ENCODE results near the gene CCNJL. TPM values are rescaled to one million over a fixed set of nuclear protein-coding genes. Genes with fewer than 3 reads are reported as not detected.
"Not testable (repeated sequence)": the region's sequence is repeated elsewhere in the genome, so short reads cannot be mapped to it uniquely, and the experiment has no call there.

Gene CCNJL
- total RNA-seq, 2 experiments from 2014 or later: not detected

DNA sequence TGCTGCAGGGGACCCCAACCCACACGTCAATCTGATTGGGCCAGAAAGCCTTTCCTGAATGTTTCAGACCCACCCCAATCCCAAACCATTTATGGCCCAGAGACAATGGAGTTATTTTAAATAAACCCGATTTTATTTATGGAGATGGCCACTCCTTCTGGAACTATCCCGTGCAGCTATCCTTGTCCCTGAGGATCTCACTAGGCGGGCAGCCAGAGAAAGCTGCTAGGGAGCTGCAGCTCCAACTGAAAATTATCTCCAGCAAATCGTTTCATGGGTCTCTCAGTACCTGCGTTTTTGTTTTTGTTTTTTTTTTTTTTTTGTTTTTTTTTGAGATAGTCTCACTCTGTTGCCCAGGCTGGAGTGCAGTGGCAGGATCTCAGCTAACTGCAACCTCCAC lies 35.1 kb upstream of the CCNJL start:
- DNase-seq (ENCODE audit: low spot score): no peak

DNA sequence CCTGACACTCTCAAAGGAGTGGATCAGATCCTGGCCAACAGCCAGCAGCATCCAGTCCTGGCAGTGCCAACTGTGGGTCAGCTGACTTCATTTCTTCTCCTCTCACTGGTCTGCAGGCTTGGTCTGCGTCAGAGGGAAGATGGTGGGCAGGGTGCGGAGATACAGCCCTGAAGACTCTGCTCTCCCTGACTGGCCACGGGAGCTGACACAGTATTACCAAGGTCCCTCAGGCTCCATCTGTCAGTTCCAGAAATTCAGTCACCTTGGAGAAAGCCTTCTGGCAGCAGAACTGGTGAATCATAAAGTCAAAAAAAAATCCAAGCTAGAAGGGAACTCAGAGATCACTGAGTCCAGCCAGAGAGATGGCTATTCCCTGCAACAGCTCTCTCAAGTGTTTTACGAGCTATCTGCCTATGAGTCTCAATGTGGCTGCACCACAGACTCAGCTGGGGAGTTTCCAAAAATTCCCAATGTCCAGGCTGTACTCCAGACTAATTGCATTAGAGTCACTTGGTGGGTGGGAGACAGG lies 30.1 kb upstream of the CCNJL start:
- H3K36me3 ChIP-seq (ENCODE audit: insufficient read depth, low read length): no peaks in the 10 kb centered on the region
- CTCF ChIA-PET (ENCODE audit: unreplicated experiment): no interaction called here
- POLR2A ChIA-PET: interaction anchor here (0.9 kb wide), 1 partner anchor 65 kb away, joined by 4 read pairs; no protein-coding TSS in a partner anchor
- intact Hi-C loops (cut with micrococcal nuclease; ENCODE audit: unreplicated experiment): no loop called here
- no peak for TF ChIP-seq CTCF (conservative IDR thresholded peaks at IDR 0.05; ENCODE audit: low read length)
- no peak for TF ChIP-seq EZH2phosphoT487 (IDR thresholded peaks at IDR 0.05; ENCODE audit: borderline replicate concordance, low read depth, low read length)
- no peak overlapping the region for H2AFZ ChIP-seq (ENCODE audit: low read length)
- no peaks in the 10 kb centered on the region for H4K20me1 ChIP-seq (ENCODE audit: insufficient read depth, low read length)
- H3K9me3 ChIP-seq (ENCODE audit: low read length): no peaks in the 10 kb centered on the region
- no peaks in the 10 kb centered on the region for H3K79me2 ChIP-seq (ENCODE audit: insufficient read depth, low read depth, low read length)
- no peaks in the 10 kb centered on the region for H3K9me2 ChIP-seq (ENCODE audit: insufficient read depth, low read length)
- no peak overlapping the region for H3K4me3 ChIP-seq (ENCODE audit: low read depth, low read length, poor library complexity, severe bottlenecking)
- BruUV-seq (replicated peaks): no TSS peak
- H3K4me1 ChIP-seq (ENCODE audit: insufficient read depth, low read length, poor library complexity, severe bottlenecking): no peaks in the 10 kb centered on the region
- no peak for DNase-seq (ENCODE audit: low spot score)
- no peak overlapping the region for H3K27ac ChIP-seq (ENCODE audit: low read depth, low read length, poor library complexity, severe bottlenecking)
- H3K4me2 ChIP-seq (ENCODE audit: low read length): no peak overlapping the region

More for the DNA sequence above, 35.1 kb upstream of the CCNJL start:
- TF ChIP-seq EZH2phosphoT487 (IDR thresholded peaks at IDR 0.05; ENCODE audit: borderline replicate concordance, low read depth, low read length) (no peak), CTCF (conservative IDR thresholded peaks at IDR 0.05; ENCODE audit: low read length) (no peak)
- Histone ChIP-seq H3K36me3 (ENCODE audit: insufficient read depth, low read length) (no peaks in the 10 kb centered on the region), H3K79me2 (ENCODE audit: insufficient read depth, low read depth, low read length) (no peaks in the 10 kb centered on the region), H3K9me2 (ENCODE audit: insufficient read depth, low read length) (no peaks in the 10 kb centered on the region), H3K4me2 (ENCODE audit: low read length) (no peak overlapping the region), H2AFZ (ENCODE audit: low read length) (no peak overlapping the region), H4K20me1 (ENCODE audit: insufficient read depth, low read length) (no peaks in the 10 kb centered on the region), H3K4me3 (ENCODE audit: low read depth, low read length, poor library complexity, severe bottlenecking) (no peak overlapping the region), H3K27ac (ENCODE audit: low read depth, low read length, poor library complexity, severe bottlenecking) (no peak overlapping the region), H3K9me3 (ENCODE audit: low read length) (no peaks in the 10 kb centered on the region), H3K4me1 (ENCODE audit: insufficient read depth, low read length, poor library complexity, severe bottlenecking) (no peaks in the 10 kb centered on the region)
- no TSS peak for BruUV-seq (replicated peaks)
- ChIA-PET CTCF (ENCODE audit: unreplicated experiment) (no interaction called here), POLR2A (no interaction called here)
- intact Hi-C loops (cut with micrococcal nuclease; ENCODE audit: unreplicated experiment): no loop called here

- Histone ChIP-seq H3K79me2 (ENCODE audit: insufficient read depth, low read depth, low read length) (no peaks in the 10 kb centered on the region), H3K27ac (ENCODE audit: low read depth, low read length, poor library complexity, severe bottlenecking) (no peak overlapping the region), H3K4me2 (ENCODE audit: low read length) (no peak overlapping the region), H3K9me3 (ENCODE audit: low read length) (no peaks in the 10 kb centered on the region), H3K4me3 (ENCODE audit: low read depth, low read length, poor library complexity, severe bottlenecking) (no peak overlapping the region), H3K9me2 (ENCODE audit: insufficient read depth, low read length) (no peaks in the 10 kb centered on the region), H3K4me1 (ENCODE audit: insufficient read depth, low read length, poor library complexity, severe bottlenecking) (no peaks in the 10 kb centered on the region), H3K36me3 (ENCODE audit: insufficient read depth, low read length) (no peaks in the 10 kb centered on the region), H2AFZ (ENCODE audit: low read length) (no peak overlapping the region), H4K20me1 (ENCODE audit: insufficient read depth, low read length) (no peaks in the 10 kb centered on the region)
- no TSS peak for BruUV-seq (replicated peaks)
- TF ChIP-seq CTCF (conservative IDR thresholded peaks at IDR 0.05; ENCODE audit: low read length) (no peak), EZH2phosphoT487 (IDR thresholded peaks at IDR 0.05; ENCODE audit: borderline replicate concordance, low read depth, low read length) (no peak)
- ChIA-PET CTCF (ENCODE audit: unreplicated experiment) (no interaction called here), POLR2A (no interaction called here)
- DNase-seq (ENCODE audit: low spot score): no peak
- intact Hi-C loops (cut with micrococcal nuclease; ENCODE audit: unreplicated experiment): no loop called here
These were observed 29.0 kb upstream of the CCNJL start for GRCh38 chr5:160341309-160341870.

DNA sequence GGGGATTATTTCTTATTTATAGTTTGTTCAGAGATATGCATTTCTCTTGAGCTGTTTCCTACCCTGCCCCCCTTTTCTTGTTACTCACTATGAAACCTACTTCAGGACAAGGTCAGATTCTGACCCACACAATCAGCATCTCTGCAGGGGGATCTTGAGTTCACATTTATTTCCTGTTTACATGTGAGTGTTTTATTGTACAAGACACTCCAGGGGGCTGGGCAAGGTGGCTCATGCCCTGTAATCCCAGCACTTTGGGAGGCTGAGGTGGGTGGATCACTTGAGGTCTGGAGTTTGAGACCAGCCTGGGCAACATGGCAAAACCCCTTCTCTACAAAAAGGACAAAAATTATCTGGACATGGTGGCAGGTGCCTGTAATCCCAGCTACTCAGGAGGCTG lies 28.1 kb upstream of the CCNJL start:
- H3K9me2 ChIP-seq (ENCODE audit: insufficient read depth, low read length); H3K4me3 ChIP-seq (ENCODE audit: low read depth, low read length, poor library complexity, severe bottlenecking); CTCF ChIA-PET (ENCODE audit: unreplicated experiment); H3K4me2 ChIP-seq (ENCODE audit: low read length); H4K20me1 ChIP-seq (ENCODE audit: insufficient read depth, low read length); H3K4me1 ChIP-seq (ENCODE audit: insufficient read depth, low read length, poor library complexity, severe bottlenecking); POLR2A ChIA-PET; BruUV-seq (replicated peaks); DNase-seq (ENCODE audit: low spot score); H3K36me3 ChIP-seq (ENCODE audit: insufficient read depth, low read length); H3K79me2 ChIP-seq (ENCODE audit: insufficient read depth, low read depth, low read length); intact Hi-C loops (cut with micrococcal nuclease; ENCODE audit: unreplicated experiment); H2AFZ ChIP-seq (ENCODE audit: low read length); H3K27ac ChIP-seq (ENCODE audit: low read depth, low read length, poor library complexity, severe bottlenecking); H3K9me3 ChIP-seq (ENCODE audit: low read length): not testable (repeated sequence)

Data from OCI-LY7 (cell line).